Measurements from ENCODE around the gene PECR. TPM values are rescaled to one million over a fixed set of nuclear protein-coding genes. Genes with fewer than 3 reads are reported as not detected.

The PECR gene
- total and polyA plus RNA-seq, 2 of the 13 experiments (the other 11 are each of a cell fraction or from before 2014, with no cell fraction given): 151 to 153 TPM

GRCh38 chr2:216108967-216109921 is 27.6 kb upstream of the PECR start, which contains the start of gene XRCC5 (continued):
- TF ChIP-seq FOXK1 (CRISPR knock-in tag; IDR thresholded peaks at IDR 0.05; ENCODE audit: borderline replicate concordance, low read depth): peak; percentile 93
- TF ChIP-seq GTF2F1 (IDR thresholded peaks at IDR 0.05; ENCODE audit: low read length): no peak
- no peak for TF ChIP-seq REXO4 (CRISPR knock-in tag; IDR thresholded peaks at IDR 0.05; ENCODE audit: borderline replicate concordance)
- TF ChIP-seq ZFP82 (CRISPR knock-in tag; IDR thresholded peaks at IDR 0.05; ENCODE audit: borderline replicate concordance): peak; percentile 95
- no peak; the same call in 1 of the 2 replicates for TF ChIP-seq KLF13 (CRISPR knock-in tag; IDR thresholded peaks at IDR 0.05)
- no peak; the same call in 1 of the 2 replicates for TF ChIP-seq MTA1 (CRISPR knock-in tag; IDR thresholded peaks at IDR 0.05; ENCODE audit: borderline replicate concordance)
- peak; percentile 65; the same call in 1 of the 2 replicates for TF ChIP-seq MEIS1 (CRISPR knock-in tag; IDR thresholded peaks at IDR 0.05; ENCODE audit: borderline replicate concordance)
- peak; percentile 84 for TF ChIP-seq RBM39 (IDR thresholded peaks at IDR 0.05; ENCODE audit: low read depth, low read length, poor library complexity, severe bottlenecking)
- 0 out of 2 replicates have a peak, but pooled peaks have one; percentile 56 for TF ChIP-seq MIXL1 (CRISPR knock-in tag; IDR thresholded peaks at IDR 0.05)
- TF ChIP-seq KAT7 (CRISPR knock-in tag; IDR thresholded peaks at IDR 0.05; ENCODE audit: borderline replicate concordance): peak; percentile 85; the same call in 1 of the 2 replicates
- TF ChIP-seq CCDC6 (CRISPR knock-in tag; IDR thresholded peaks at IDR 0.05): no peak; the same call in 1 of the 2 replicates
- peak; percentile 96 for TF ChIP-seq SALL1 (CRISPR knock-in tag; IDR thresholded peaks at IDR 0.05)
- no peak for TF ChIP-seq HMG20B (CRISPR knock-in tag; conservative IDR thresholded peaks at IDR 0.05)
- TF ChIP-seq POLR2A (IDR thresholded peaks at IDR 0.05; ENCODE audit: insufficient read depth in 1 of 2, low read depth in 2 of 2, low read length in 2 of 2): peak; percentile 78 to 91
- peak; percentile 93 for TF ChIP-seq REPIN1 (CRISPR knock-in tag; IDR thresholded peaks at IDR 0.05; ENCODE audit: borderline replicate concordance, low read depth)
- TF ChIP-seq ZKSCAN5 (CRISPR knock-in tag; IDR thresholded peaks at IDR 0.05): 0 out of 2 replicates have a peak, but pooled peaks have one; percentile 59
- TF ChIP-seq, protein P1, sequence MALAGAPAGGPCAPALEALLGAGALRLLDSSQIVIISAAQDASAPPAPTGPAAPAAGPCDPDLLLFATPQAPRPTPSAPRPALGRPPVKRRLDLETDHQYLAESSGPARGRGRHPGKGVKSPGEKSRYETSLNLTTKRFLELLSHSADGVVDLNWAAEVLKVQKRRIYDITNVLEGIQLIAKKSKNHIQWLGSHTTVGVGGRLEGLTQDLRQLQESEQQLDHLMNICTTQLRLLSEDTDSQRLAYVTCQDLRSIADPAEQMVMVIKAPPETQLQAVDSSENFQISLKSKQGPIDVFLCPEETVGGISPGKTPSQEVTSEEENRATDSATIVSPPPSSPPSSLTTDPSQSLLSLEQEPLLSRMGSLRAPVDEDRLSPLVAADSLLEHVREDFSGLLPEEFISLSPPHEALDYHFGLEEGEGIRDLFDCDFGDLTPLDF (CRISPR knock-in tag; IDR thresholded peaks at IDR 0.05): peak; percentile 100
- peak; percentile 93 for TF ChIP-seq ZNF124 (CRISPR knock-in tag; IDR thresholded peaks at IDR 0.05)
- peak; percentile 98 for TF ChIP-seq YEATS4 (CRISPR knock-in tag; IDR thresholded peaks at IDR 0.05; ENCODE audit: borderline replicate concordance)
- TF ChIP-seq ONECUT2 (CRISPR knock-in tag; IDR thresholded peaks at IDR 0.05): no peak
- TF ChIP-seq MEIS2 (CRISPR knock-in tag; IDR thresholded peaks at IDR 0.05): no peak; the same call in 1 of the 2 replicates
- TF ChIP-seq MZF1 (CRISPR knock-in tag; IDR thresholded peaks at IDR 0.05; ENCODE audit: borderline replicate concordance): peak; percentile 71; the same call in 1 of the 2 replicates
- TF ChIP-seq CENPT (CRISPR knock-in tag; IDR thresholded peaks at IDR 0.05; ENCODE audit: low read depth): no peak
- peak; percentile 73 for TF ChIP-seq ZNF816 (CRISPR knock-in tag; IDR thresholded peaks at IDR 0.05; ENCODE audit: borderline replicate concordance)
- peak; percentile 88 for TF ChIP-seq HOMEZ (CRISPR knock-in tag; IDR thresholded peaks at IDR 0.05; ENCODE audit: low read depth)
- TF ChIP-seq TBP (CRISPR knock-in tag; IDR thresholded peaks at IDR 0.05): no peak
- TF ChIP-seq NR3C1 (CRISPR knock-in tag; IDR thresholded peaks at IDR 0.05): no peak
- TF ChIP-seq ZNF589 (CRISPR knock-in tag; conservative IDR thresholded peaks at IDR 0.05): no peak
- TF ChIP-seq RBM22 (optimal IDR thresholded peaks at IDR 0.05; ENCODE audit: low read length): no peak
